Measurements from ENCODE around the gene CMTM5.

DNA sequence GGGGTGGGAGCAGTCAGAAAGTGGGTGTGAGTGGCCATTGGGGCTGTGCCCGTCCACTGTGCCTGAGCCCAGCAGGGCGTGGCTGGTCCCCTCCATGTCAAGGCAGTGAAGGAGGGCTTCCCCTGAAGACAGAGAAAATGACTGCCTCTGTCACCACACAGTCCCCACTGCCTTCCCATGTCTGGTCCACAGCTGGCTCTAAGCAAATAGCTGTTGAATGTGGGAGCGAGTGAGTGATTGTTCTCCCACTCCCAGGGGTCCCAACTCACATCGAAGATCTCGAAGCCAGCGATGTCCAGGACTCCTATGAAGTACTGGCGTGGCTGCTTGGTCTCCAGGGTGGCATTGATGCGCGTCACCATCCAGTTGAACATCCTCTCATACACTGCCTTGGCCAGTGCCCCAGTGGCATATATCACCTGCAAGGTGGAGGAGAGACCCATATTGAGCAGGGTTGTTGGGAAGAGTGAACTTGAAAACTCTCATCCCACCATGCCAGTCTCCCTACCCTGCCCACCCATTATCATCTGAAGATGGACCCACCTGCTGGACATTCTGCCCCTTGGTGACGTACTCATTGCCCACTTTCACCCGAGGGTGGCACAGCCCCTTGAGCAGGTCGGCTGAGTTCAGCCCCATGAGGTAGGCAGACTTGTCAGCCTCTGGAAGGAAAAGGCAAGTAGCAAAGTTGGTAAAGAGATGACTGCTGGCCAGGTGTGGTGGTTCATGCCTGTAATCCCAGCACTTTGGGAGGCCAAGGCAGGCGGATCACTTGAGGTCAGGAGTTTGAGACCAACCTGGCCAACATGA is 52.0 kb downstream of the CMTM5 start:
- TF ChIP-seq TAF1 (IDR thresholded peaks at IDR 0.05; ENCODE audit: borderline replicate concordance, insufficient read depth, low read length) (no peak), POLR2AphosphoS5 (IDR thresholded peaks at IDR 0.05; ENCODE audit: low read depth, low read length) (no peak), SIN3A (IDR thresholded peaks at IDR 0.05; ENCODE audit: borderline replicate concordance, insufficient read depth, low read length) (no peak)
- TF ChIP-seq, protein P1, sequence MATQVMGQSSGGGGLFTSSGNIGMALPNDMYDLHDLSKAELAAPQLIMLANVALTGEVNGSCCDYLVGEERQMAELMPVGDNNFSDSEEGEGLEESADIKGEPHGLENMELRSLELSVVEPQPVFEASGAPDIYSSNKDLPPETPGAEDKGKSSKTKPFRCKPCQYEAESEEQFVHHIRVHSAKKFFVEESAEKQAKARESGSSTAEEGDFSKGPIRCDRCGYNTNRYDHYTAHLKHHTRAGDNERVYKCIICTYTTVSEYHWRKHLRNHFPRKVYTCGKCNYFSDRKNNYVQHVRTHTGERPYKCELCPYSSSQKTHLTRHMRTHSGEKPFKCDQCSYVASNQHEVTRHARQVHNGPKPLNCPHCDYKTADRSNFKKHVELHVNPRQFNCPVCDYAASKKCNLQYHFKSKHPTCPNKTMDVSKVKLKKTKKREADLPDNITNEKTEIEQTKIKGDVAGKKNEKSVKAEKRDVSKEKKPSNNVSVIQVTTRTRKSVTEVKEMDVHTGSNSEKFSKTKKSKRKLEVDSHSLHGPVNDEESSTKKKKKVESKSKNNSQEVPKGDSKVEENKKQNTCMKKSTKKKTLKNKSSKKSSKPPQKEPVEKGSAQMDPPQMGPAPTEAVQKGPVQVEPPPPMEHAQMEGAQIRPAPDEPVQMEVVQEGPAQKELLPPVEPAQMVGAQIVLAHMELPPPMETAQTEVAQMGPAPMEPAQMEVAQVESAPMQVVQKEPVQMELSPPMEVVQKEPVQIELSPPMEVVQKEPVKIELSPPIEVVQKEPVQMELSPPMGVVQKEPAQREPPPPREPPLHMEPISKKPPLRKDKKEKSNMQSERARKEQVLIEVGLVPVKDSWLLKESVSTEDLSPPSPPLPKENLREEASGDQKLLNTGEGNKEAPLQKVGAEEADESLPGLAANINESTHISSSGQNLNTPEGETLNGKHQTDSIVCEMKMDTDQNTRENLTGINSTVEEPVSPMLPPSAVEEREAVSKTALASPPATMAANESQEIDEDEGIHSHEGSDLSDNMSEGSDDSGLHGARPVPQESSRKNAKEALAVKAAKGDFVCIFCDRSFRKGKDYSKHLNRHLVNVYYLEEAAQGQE (IDR thresholded peaks at IDR 0.05; ENCODE audit: insufficient read depth in 1 of 2, low read depth in 2 of 2, low read length in 2 of 2), result no peak

Measured in PFSK-1 (cell line).